IPS DF 6.9 (cell line): ENCODE data around the gene HS6ST3.

Experiments used
- DNase-seq: peaks from one replicate; pipeline ENCODE4 v3.0.0-alpha.2; 2013; ENCODE audit warnings: low read depth, low spot score
- H3K27ac ChIP-seq: one replicate; pipeline ENCODE4 v1.5.1; 2013; ENCODE audit warnings: low read length, control low read depth
- H3K27me3 ChIP-seq: 2 replicates; pipeline ENCODE4 v1.6.1; 2013; ENCODE audit warnings: mild to moderate bottlenecking, low read length; ENCODE audit not compliant: control insufficient read depth, insufficient read depth
- H3K36me3 ChIP-seq: 2 replicates; pipeline ENCODE4 v1.6.1; 2013; ENCODE audit warnings: low read length; ENCODE audit not compliant: control insufficient read depth, insufficient read depth
- H3K4me1 ChIP-seq: 2 replicates; pipeline ENCODE4 v1.6.1; 2013; ENCODE audit warnings: low read length; ENCODE audit not compliant: control insufficient read depth, insufficient read depth
- H3K4me3 ChIP-seq: 2 replicates; pipeline ENCODE4 v1.5.1; 2013; ENCODE audit warnings: mild to moderate bottlenecking, low read length
- H3K9me3 ChIP-seq: 2 replicates; pipeline ENCODE4 v1.6.1; 2013; ENCODE audit warnings: low read length, inconsistent platforms; ENCODE audit not compliant: control insufficient read depth, insufficient read depth
- WGBS: extraction: QIAGEN DNeasy Blood & Tissue Kit; methylation state at CpG from one replicate; pipeline ENCODE4 v1.1.7; 2013; ENCODE audit warnings: mixed read lengths, missing lambda C conversion rate; ENCODE audit not compliant: insufficient read length, insufficient coverage; 5-methylcytosine and 5-hydroxymethylcytosine counted together

The HS6ST3 gene

DNA sequence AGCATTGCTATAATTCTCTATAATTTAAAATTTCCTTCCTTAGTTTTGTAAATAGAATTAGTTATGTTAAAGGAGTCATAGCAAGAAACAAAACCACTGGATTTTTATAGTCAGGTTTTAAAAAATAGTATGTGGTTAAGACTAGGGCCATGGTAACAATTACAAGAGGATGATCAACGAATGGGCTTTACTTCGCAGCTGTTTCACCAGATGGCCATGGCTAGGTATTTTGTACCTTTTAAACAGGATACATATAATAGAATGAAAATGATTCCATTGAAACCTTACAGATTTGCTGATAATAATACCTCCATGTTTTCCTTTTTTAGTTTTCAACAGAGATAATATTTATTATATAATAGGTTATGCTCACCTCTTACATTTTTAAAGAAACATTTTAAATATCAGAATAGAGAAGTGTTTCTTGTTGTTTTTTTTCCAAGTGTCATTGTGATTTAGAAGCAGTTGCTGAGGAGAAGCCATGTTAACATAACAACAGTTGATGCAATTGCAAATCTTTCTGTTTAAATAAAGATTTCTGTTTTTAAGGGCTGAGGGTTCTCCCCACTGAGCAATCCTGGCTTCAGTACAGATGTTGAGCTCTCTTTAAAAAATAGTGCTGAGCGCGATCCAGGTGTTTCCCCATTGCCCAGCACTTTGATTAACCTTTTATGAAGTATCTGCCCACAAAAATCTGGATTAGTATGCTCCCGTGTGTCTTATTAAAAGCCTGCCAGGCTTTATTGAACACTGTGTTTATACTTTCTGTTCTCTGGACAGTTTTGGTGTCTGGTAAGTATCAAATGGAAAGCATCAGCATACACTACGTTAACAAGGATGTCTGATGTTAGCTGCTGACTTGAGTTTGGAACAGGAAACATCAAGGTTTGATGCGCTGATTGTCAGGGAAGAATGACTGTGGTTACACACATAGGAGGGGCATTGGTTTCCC, 205.3 kb downstream of the HS6ST3 start:
- peak overlapping the region; percentile 59 for H3K27ac ChIP-seq
- no CpG with 5 or more reads among the region's 7 CpGs for WGBS
- no peak for DNase-seq
- no peak overlapping the region for H3K4me3 ChIP-seq
- H3K4me1 ChIP-seq: no peaks in the 10 kb centered on the region; the same call in 1 of the 2 replicates
- no peaks in the 10 kb centered on the region for H3K9me3 ChIP-seq
- no peaks in the 10 kb centered on the region for H3K27me3 ChIP-seq
- H3K36me3 ChIP-seq: no peaks in the 10 kb centered on the region

DNA sequence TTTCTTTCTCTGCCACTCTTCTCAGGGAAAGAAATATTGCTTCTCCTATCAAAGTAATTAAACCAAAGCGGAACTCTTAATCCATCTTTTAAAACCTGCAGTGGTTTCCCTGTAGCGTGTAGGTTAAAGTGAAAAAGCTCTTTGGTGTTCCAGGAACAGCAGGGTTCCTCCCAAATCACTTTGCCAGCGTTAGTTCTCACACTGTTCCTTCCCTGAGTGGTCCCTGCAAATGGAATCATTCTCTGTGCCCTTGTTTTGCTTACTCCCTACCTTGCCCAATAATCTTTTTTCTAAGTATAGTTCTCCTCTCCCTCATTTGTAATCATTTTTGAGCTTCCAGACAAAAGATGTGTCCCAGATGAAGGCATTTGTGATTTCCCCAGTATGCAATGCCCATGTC, 207.5 kb downstream of the HS6ST3 start:
- WGBS: no CpG with 5 or more reads among the region's 3 CpGs
- no peaks in the 10 kb centered on the region for H3K36me3 ChIP-seq
- H3K27ac ChIP-seq: no peak overlapping the region
- no peaks in the 10 kb centered on the region; the same call in 1 of the 2 replicates for H3K4me1 ChIP-seq
- H3K9me3 ChIP-seq: no peaks in the 10 kb centered on the region
- DNase-seq: no peak
- H3K4me3 ChIP-seq: no peak overlapping the region
- H3K27me3 ChIP-seq: no peaks in the 10 kb centered on the region

DNA sequence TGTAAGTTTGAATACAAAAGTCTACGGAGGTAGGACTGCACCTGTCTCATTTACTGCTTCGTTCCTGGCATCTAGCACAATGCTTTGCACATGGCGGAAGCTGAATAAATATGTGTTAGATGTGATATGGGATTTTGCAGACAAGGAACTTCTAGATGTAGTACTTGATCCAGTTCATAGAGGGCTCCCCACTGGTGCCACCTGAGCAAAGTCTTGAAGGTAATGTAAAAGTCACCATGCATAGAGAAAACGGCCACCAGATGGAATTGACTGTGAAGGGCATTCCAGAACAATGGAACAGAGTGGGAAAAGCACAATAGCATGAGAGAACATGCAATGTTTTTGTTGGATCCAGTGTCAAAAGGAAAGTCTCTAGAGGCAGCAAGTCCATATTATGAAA, 209.3 kb downstream of the HS6ST3 start:
- DNase-seq: no peak
- Histone ChIP-seq H3K36me3 (no peaks in the 10 kb centered on the region), H3K27me3 (no peaks in the 10 kb centered on the region), H3K9me3 (no peaks in the 10 kb centered on the region), H3K27ac (no peak overlapping the region), H3K4me1 (no peaks in the 10 kb centered on the region; the same call in 1 of the 2 replicates), H3K4me3 (no peak overlapping the region)
- no CpG with 5 or more reads among the region's 4 CpGs for WGBS

DNA sequence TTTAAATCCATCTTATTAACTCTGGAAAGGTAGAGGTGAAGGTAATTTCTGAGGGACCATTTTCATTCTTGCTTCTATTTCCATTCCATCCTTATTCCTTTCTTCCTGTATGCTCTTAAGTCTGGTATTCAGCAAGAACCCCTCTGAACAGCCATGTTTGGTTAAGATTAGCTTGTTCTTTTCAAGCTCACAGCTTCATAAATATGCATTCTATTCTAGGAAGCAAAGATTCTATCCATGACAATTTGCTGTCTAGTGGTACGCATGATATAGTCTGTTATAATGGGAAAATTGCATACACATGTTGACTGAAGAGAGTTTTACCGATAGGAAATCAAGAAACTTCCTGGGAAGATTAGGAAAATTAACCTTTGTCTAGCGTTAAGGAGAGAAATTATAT, 218.7 kb downstream of the HS6ST3 start:
- DNase-seq: no peak
- Histone ChIP-seq H3K4me3 (no peak overlapping the region), H3K36me3 (no peaks in the 10 kb centered on the region), H3K27me3 (no peaks in the 10 kb centered on the region), H3K27ac (no peak overlapping the region), H3K9me3 (no peaks in the 10 kb centered on the region), H3K4me1 (no peaks in the 10 kb centered on the region)
- no CpG with 5 or more reads among the region's 3 CpGs for WGBS

DNA sequence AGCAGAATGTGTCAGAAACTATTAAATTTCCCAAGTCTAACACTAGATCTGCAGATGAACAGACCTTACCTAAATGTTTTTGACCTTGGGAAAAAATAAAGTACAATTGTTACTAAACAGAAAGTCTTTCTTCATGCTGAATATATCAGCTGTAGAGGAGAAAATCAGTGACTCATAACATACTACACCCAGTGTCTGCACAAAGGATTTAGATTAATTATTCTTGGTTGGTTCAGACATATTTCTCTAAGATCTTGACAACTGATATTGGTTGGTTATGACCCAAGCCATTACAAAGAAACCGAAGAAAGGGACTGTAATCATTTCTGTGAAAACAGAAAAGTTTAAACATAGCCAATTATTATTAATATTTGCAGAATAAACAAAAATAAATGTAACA, 225.1 kb downstream of the HS6ST3 start:
- no peak overlapping the region for H3K27ac ChIP-seq
- no peak for DNase-seq
- no peak overlapping the region for H3K4me3 ChIP-seq
- H3K4me1 ChIP-seq: no peaks in the 10 kb centered on the region
- no peaks in the 10 kb centered on the region for H3K27me3 ChIP-seq
- H3K36me3 ChIP-seq: no peaks in the 10 kb centered on the region
- H3K9me3 ChIP-seq: no peaks in the 10 kb centered on the region
- WGBS: no CpG with 5 or more reads among the region's 1 CpG

DNA sequence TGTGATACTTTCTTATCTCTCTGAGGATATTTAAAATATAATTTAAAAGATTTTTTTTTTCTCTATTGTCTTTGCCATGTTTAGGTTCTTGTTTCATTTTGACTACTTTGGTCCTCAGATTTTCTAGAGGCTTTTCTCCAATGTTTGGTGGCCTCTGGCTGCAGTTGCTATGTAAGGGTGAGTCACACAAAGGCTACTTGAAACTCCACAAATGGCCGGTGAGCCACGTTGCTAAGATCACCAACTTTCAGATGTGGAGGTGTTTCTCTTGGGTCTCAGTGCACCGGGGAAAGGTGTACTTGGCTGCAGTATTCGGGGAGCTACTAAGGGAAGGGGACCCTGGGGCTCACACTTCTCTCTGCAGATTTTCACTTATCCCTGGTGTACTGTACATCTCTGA, 248.1 kb downstream of the HS6ST3 start:
- no CpG with 5 or more reads among the region's 4 CpGs for WGBS
- Histone ChIP-seq H3K27ac (no peak overlapping the region), H3K36me3 (no peaks in the 10 kb centered on the region), H3K27me3 (no peaks in the 10 kb centered on the region), H3K9me3 (no peaks in the 10 kb centered on the region), H3K4me3 (no peak overlapping the region), H3K4me1 (no peaks in the 10 kb centered on the region)
- no peak for DNase-seq

DNA sequence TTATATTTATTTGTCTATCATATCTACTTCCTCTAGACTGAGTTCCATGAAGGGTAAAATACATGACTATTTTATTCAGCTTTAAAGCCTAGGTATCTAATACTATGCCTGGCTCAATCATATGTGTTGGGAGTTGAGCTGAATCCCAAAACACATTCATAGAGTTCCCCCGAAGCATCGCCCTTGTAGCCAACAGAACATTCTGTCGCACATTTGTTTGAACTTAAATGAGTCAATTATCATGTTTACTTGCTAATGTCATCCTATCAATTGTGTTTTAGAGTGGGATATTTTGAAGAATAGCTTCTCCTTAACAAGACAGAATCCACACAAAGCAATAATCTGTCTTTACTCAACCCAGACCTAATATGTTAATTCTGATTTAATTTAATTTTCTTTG, 252.4 kb downstream of the HS6ST3 start:
- Histone ChIP-seq H3K9me3 (no peaks in the 10 kb centered on the region), H3K27ac (no peak overlapping the region), H3K4me3 (no peak overlapping the region), H3K4me1 (peaks cover 3% of the 10 kb centered on the region), H3K36me3 (no peaks in the 10 kb centered on the region), H3K27me3 (no peaks in the 10 kb centered on the region)
- DNase-seq: no peak
- no CpG with 5 or more reads among the region's 3 CpGs for WGBS

DNA sequence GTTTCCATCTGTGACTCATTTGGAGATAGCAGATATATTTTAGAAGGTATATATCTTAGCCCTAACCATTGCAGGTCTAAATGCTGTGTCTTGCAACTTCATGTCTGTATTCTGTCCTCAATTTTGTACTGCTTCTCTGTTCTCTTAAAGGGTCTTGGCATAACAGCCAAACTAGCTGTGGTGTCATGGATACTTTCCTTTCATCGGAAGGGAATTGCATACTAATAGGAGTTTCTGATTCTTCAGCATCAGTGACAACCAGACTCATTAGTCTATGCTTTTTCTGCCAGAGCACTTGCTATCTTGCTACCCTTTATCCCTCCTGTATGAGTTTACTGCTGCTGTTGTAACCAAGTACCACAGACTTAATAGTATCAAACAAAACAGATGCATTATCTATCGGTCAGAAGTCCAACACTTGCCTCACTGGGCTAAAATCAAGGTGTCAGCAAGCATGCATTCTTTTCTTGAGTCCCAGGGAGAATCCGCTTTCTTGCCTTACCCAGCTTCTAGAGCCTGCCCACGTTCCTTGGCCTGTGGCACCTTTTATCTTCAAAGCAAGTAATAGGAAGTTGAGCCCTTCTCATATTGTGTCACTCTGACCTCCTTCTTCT, 253.1 kb downstream of the HS6ST3 start:
- Histone ChIP-seq H3K4me3 (no peak overlapping the region), H3K36me3 (no peaks in the 10 kb centered on the region), H3K9me3 (no peaks in the 10 kb centered on the region), H3K27me3 (no peaks in the 10 kb centered on the region), H3K4me1 (peaks cover 3% of the 10 kb centered on the region), H3K27ac (no peak overlapping the region)
- WGBS: no CpG with 5 or more reads among the region's 4 CpGs
- DNase-seq: no peak

DNA sequence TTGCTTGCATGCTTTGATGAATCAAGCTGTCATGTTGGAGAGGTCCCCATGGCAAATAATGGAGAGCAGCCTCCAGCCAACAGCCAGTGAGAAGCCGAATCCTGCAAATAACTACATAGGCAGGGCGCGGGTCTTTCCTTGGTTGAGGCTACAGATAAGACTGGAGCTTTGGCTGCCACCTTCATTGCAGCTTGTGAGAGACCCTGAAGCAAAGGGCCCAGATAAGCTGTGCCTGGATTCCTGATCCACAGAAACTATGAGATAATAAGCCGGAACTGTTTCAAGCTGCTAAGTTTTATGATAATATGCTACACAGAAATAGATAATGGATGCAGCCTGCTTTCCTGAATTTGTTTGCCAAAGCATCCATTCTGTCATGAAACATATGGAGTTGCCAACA, 257.0 kb downstream of the HS6ST3 start:
- Histone ChIP-seq H3K4me1 (peaks cover 3% of the 10 kb centered on the region), H3K4me3 (no peak overlapping the region), H3K9me3 (no peaks in the 10 kb centered on the region), H3K36me3 (no peaks in the 10 kb centered on the region), H3K27ac (no peak overlapping the region), H3K27me3 (no peaks in the 10 kb centered on the region; the same call in 1 of the 2 replicates)
- no peak for DNase-seq
- no CpG with 5 or more reads among the region's 4 CpGs for WGBS

DNA sequence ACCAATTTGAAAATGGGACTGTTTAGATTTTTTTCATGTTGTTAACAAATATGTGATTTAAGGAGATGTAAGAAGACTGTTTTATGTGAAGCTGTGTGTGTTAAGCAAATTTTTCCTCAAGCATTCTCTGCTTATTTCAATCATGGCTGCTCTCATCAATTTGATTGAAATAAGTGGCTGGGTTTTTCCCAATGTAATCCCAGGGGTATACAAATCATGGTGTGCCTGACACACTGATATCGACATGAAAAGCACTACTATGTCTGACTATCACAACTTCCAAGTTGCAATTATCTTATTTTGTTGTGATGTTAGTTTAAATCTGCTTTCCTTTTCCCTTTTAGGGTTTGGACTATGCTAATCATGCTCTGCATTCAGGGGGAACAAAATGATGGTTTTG, 283.7 kb downstream of the HS6ST3 start:
- H3K4me1 ChIP-seq: no peaks in the 10 kb centered on the region
- no peak overlapping the region for H3K4me3 ChIP-seq
- no peaks in the 10 kb centered on the region for H3K27me3 ChIP-seq
- H3K9me3 ChIP-seq: no peaks in the 10 kb centered on the region
- H3K36me3 ChIP-seq: no peaks in the 10 kb centered on the region
- H3K27ac ChIP-seq: no peak overlapping the region
- no peak for DNase-seq
- WGBS: no CpG with 5 or more reads among the region's 1 CpG
